C4-2B (cell line): ENCODE measurements around the gene MINPP1.

Experiments used
- H3K27ac ChIP-seq: fragments of 450-650 bp; 2 replicates; pipeline ENCODE4 v1.5.1; 2017
- ZFX ChIP-seq: fragments of 450-650 bp; IDR thresholded peaks from 2 replicates; pipeline ENCODE4 v1.6.1; 2017
- TF ChIP-seq, protein P1 (sequence below): fragments of 450-650 bp; conservative IDR thresholded peaks from 2 replicates; pipeline ENCODE4 v1.5.1; 2017; ENCODE audit warnings: mild to moderate bottlenecking

The MINPP1 gene

DNA sequence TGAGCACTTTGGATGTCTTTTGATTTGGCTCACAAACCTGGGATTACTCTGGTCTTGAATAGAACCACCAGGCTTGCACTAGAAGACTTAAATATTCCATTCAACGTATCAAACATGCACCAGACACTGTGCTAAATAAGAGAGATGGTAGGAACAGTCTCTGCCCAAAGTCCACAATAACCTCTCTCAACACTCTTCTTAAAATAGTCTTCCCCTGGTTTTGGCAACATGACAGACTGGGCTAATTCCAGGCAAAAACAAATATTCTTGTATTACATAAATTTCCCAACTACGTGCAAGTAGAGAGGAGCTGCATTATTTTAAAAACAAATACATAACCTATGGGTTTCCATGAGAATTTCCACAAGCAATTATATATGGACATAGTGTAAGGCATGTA is 90.2 kb downstream of the MINPP1 start:
- no peak for TF ChIP-seq ZFX
- H3K27ac ChIP-seq = no peak overlapping the region

DNA sequence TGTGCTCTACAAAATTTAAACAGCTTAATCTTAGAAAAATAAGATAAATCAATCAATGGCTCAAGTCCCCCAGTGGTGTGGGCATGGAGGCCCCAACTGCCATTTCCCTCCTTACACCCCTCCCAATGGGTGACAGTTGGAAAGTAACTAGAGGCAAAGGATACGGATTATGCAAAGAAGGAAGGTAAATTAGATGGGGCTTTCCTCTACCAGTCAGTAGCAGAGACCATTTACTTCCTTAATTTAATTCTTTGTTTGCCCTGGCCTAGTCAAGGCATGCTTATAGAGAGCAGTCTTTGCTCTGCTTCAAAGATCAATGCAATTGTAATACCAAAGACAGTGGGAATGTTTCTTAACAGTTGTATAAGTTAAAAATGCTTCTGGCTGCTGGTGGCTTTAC is 91.7 kb downstream of the MINPP1 start:
- H3K27ac ChIP-seq = no peak overlapping the region
- no peak for TF ChIP-seq ZFX
- TF ChIP-seq, protein P1, sequence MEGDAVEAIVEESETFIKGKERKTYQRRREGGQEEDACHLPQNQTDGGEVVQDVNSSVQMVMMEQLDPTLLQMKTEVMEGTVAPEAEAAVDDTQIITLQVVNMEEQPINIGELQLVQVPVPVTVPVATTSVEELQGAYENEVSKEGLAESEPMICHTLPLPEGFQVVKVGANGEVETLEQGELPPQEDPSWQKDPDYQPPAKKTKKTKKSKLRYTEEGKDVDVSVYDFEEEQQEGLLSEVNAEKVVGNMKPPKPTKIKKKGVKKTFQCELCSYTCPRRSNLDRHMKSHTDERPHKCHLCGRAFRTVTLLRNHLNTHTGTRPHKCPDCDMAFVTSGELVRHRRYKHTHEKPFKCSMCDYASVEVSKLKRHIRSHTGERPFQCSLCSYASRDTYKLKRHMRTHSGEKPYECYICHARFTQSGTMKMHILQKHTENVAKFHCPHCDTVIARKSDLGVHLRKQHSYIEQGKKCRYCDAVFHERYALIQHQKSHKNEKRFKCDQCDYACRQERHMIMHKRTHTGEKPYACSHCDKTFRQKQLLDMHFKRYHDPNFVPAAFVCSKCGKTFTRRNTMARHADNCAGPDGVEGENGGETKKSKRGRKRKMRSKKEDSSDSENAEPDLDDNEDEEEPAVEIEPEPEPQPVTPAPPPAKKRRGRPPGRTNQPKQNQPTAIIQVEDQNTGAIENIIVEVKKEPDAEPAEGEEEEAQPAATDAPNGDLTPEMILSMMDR = no peak

DNA sequence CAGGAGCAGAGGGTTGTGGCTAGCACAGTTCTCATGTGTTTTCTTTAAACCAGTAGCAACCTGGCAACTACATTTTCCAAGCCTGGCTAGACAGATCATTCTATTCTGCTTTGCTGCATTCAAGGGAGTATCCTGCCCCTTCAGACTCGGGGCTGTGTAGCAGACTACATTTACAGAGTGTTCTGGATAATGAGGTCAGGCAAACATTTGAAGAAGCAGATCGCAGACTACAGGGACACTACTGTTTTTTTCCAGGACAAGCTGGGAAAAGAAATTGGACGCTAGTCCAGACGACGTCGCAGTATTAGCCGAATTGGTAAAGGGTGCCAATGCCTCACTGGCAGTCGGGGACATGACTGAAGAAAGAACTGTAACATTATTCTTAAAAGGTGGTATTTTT is 94.0 kb downstream of the MINPP1 start:
- no peak overlapping the region for H3K27ac ChIP-seq
- TF ChIP-seq, protein P1 = no peak
- no peak for TF ChIP-seq ZFX

DNA sequence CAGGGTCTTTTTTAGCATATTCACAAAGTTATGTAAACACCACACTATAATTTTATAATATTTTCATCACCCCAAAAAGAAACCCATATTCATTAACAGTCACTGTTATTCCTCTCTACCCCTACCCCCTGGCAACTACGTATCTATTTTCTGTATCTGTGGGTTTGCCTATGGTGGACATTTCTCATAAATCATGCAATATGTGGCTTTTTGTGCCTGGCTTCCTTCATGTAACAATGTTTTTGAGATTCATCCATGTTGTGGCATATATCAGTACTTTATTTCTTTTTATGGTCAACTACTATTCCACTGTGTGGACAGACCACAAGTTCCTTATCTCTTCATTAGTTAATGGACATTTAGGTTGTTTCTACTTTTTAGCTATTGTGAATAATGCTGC is 95.9 kb downstream of the MINPP1 start:
- TF ChIP-seq, protein P1 = no peak
- TF ChIP-seq ZFX = no peak

More for the DNA sequence above, 95.9 kb downstream of the MINPP1 start:
- no peak overlapping the region for H3K27ac ChIP-seq
